HepG2 (cell line): ENCODE measurements around the gene TSACC. TPM values are rescaled to one million over a fixed set of nuclear protein-coding genes. Genes with fewer than 3 reads are reported as not detected.

Experiments used
- CREM ChIP-seq, 2 experiments: sonication (generic) in 1 of 2; formaldehyde crosslinking in 1 of 2; IDR thresholded peaks; 2 replicates each; pipeline versions ENCODE4 v1.4.0 to v1.6.1; 2016 to 2020; ENCODE audit warnings: antibody characterized with exemption in 1 of 2, mild to moderate bottlenecking in 1 of 2, missing genetic modification reagents in 1 of 2
- ELF3 ChIP-seq: IDR thresholded peaks from 2 replicates; pipeline ENCODE4 v1.6.1; 2016; ENCODE audit warnings: missing genetic modification reagents, missing compliant biosample characterization
- GRHL1 ChIP-seq: sonication (generic); formaldehyde crosslinking; conservative IDR thresholded peaks from 2 replicates; pipeline ENCODE4 v1.8.0; 2022; ENCODE audit warnings: missing genetic modification reagents
- KLF13 ChIP-seq: sonication (generic); formaldehyde crosslinking; IDR thresholded peaks from 2 replicates; pipeline ENCODE4 v1.4.0; 2020; ENCODE audit warnings: mild to moderate bottlenecking, missing genetic modification reagents
- LCORL ChIP-seq, 2 experiments: fragments of 450-650 bp in 1 of 2; sonication (generic) in 1 of 2; formaldehyde crosslinking in 1 of 2; IDR thresholded peaks; 2 replicates each; pipeline versions ENCODE4 v1.5.0 to v1.6.1; 2017 to 2020; ENCODE audit warnings: antibody characterized with exemption in 1 of 2, missing genetic modification reagents in 1 of 2
- LRRFIP1 ChIP-seq: sonication (generic); formaldehyde crosslinking; conservative IDR thresholded peaks from 2 replicates; pipeline ENCODE4 v1.4.0; 2020; ENCODE audit warnings: missing genetic modification reagents
- PLSCR1 ChIP-seq: sonication (generic); formaldehyde crosslinking; IDR thresholded peaks from 2 replicates; pipeline ENCODE4 v1.5.0; 2020; ENCODE audit warnings: missing genetic modification reagents, mild to moderate bottlenecking, borderline replicate concordance
- RFX1 ChIP-seq: fragments of 450-650 bp; IDR thresholded peaks from 2 replicates; pipeline ENCODE4 v1.6.1; 2017
- SMAD3 ChIP-seq: sonication (generic); formaldehyde crosslinking; IDR thresholded peaks from 2 replicates; pipeline ENCODE4 v1.4.0; 2020; ENCODE audit warnings: missing genetic modification reagents
- SNAPC5 ChIP-seq: sonication (generic); formaldehyde crosslinking; IDR thresholded peaks from 2 replicates; pipeline ENCODE4 v1.8.1; 2023; ENCODE audit warnings: mild to moderate bottlenecking, missing genetic modification reagents, borderline replicate concordance
- TFAP4 ChIP-seq: sonication (generic); IDR thresholded peaks from 2 replicates; pipeline ENCODE4 v1.6.1; 2016; ENCODE audit warnings: low read depth, borderline replicate concordance
- TMF1 ChIP-seq: sonication (generic); formaldehyde crosslinking; IDR thresholded peaks from 2 replicates; pipeline ENCODE4 v1.8.1; 2022; ENCODE audit warnings: low read depth, missing genetic modification reagents
- ZNF280B ChIP-seq: sonication (generic); formaldehyde crosslinking; IDR thresholded peaks from 2 replicates; pipeline ENCODE4 v1.5.0; 2020; ENCODE audit warnings: missing genetic modification reagents, mild to moderate bottlenecking, borderline replicate concordance
- ZNF549 ChIP-seq: sonication (generic); formaldehyde crosslinking; IDR thresholded peaks from 2 replicates; pipeline ENCODE4 v1.5.0; 2020; ENCODE audit warnings: missing genetic modification reagents
- ZNF652 ChIP-seq: IDR thresholded peaks from 2 replicates; pipeline ENCODE4 v1.6.1; 2016; ENCODE audit warnings: low read depth, borderline replicate concordance
- ZNF704 ChIP-seq: sonication (generic); formaldehyde crosslinking; IDR thresholded peaks from 2 replicates; pipeline ENCODE4 v1.8.1; 2023; ENCODE audit warnings: mild to moderate bottlenecking, inconsistent platforms, moderate library complexity, missing genetic modification reagents, borderline replicate concordance
- polyA plus RNA-seq, 8 experiments: library from polyadenylated mRNA; depleted of rRNA in 3 of 8; stranded (reverse) in 7 of 8; unstranded in 1 of 8; fragments of >200 nt; fragmentation: Illumina TruSeq in 4 of 8; extraction: Trizol in 4 of 8; gene quantifications; 2 replicates each; pipeline versions ENCODE4 v1.2.1 to v1.2.3, GENCODE V29; 2011 to 2016; ENCODE audit warnings: low read depth in 4 of 8, missing spikeins in 1 of 8, mixed read lengths in 1 of 8; ENCODE audit not compliant: insufficient read depth in 1 of 8
- total RNA-seq, 5 experiments: library from RNA; depleted of rRNA; stranded (reverse); fragments of >200 nt; fragmentation: Illumina TruSeq; extraction: Trizol; gene quantifications; 2 replicates each; pipeline ENCODE4 v1.2.3, GENCODE V29; 2016; ENCODE audit warnings: low read depth in 1 of 5

Gene TSACC
- total and polyA plus RNA-seq, 2 of the 13 experiments (the other 11 are each of a cell fraction or from before 2014, with no cell fraction given) = 1.5 to 2.6 TPM

- TF ChIP-seq LRRFIP1 = no peak
- peak; percentile 63; the same call in 1 of the 2 replicates for TF ChIP-seq ZNF280B (CRISPR knock-in tag)
- TF ChIP-seq SMAD3 (CRISPR knock-in tag) = no peak
- no peak for TF ChIP-seq LCORL (IDR thresholded peaks at IDR 0.05)
- TF ChIP-seq LCORL (CRISPR knock-in tag; IDR thresholded peaks at IDR 0.05) = peak; percentile 88; the same call in 1 of the 2 replicates
- TF ChIP-seq SNAPC5 (CRISPR knock-in tag) = no peak
- peak; percentile 87 for TF ChIP-seq TFAP4
- TF ChIP-seq KLF13 = no peak
- TF ChIP-seq ZNF652 (CRISPR knock-in tag) = no peak
- TF ChIP-seq PLSCR1 (CRISPR knock-in tag) = no peak
- TF ChIP-seq ZNF704 (CRISPR knock-in tag) = no peak
- peak; percentile 34; the same call in 1 of the 2 replicates for TF ChIP-seq ELF3 (CRISPR knock-in tag)
- TF ChIP-seq ZNF549 (CRISPR knock-in tag) = no peak
- no peak for TF ChIP-seq RFX1
- no peak for TF ChIP-seq CREM (IDR thresholded peaks at IDR 0.05)
- TF ChIP-seq CREM (CRISPR knock-in tag; IDR thresholded peaks at IDR 0.05) = no peak
- no peak for TF ChIP-seq GRHL1 (CRISPR knock-in tag)
- TF ChIP-seq TMF1 = no peak
These were observed 46.9 kb upstream of the TSACC start (continued) for GRCh38 chr1:156291226-156292061.
